Neural progenitor cell (in vitro differentiated cells): ENCODE data around the gene DNAJC15. TPM values are rescaled to one million over a fixed set of nuclear protein-coding genes. Genes with fewer than 3 reads are reported as not detected.

Experiments
- DNase-seq: peaks from one replicate; pipeline ENCODE4 v3.0.0-alpha.2; 2016; ENCODE audit warnings: low spot score
- H2AFZ ChIP-seq: fragments of 200-600 bp; sonication (generic); replicated peaks from 2 replicates; pipeline ENCODE4 v1.6.1; 2016; ENCODE audit warnings: antibody characterized with exemption
- H3F3A ChIP-seq: fragments of 200-600 bp; sonication (generic); 2 replicates; pipeline ENCODE4 v1.6.1; 2016; ENCODE audit warnings: antibody characterized with exemption, low read depth
- H3K27ac ChIP-seq: fragments of 200-600 bp; sonication (generic); 2 replicates; pipeline ENCODE4 v1.5.1; 2016; ENCODE audit warnings: mild to moderate bottlenecking
- H3K27me3 ChIP-seq: fragments of 200-600 bp; sonication (generic); 2 replicates; pipeline ENCODE4 v1.6.1; 2016; ENCODE audit warnings: mild to moderate bottlenecking, moderate library complexity
- H3K36me3 ChIP-seq: fragments of 200-600 bp; sonication (generic); 2 replicates; pipeline ENCODE4 v1.5.1; 2016
- H3K4me1 ChIP-seq: fragments of 200-600 bp; sonication (generic); 2 replicates; pipeline ENCODE4 v1.6.1; 2016; ENCODE audit warnings: mixed run types
- H3K4me2 ChIP-seq: fragments of 200-600 bp; sonication (generic); 2 replicates; pipeline ENCODE4 v1.6.1; 2016
- H3K4me3 ChIP-seq: fragments of 200-600 bp; sonication (generic); 2 replicates; pipeline ENCODE4 v1.5.1; 2016
- H3K79me2 ChIP-seq: fragments of 200-600 bp; sonication (generic); 2 replicates; pipeline ENCODE4 v1.6.1; 2016; ENCODE audit warnings: low read depth
- H3K9ac ChIP-seq: fragments of 200-600 bp; sonication (generic); 2 replicates; pipeline ENCODE4 v1.6.1; 2016
- H3K9me3 ChIP-seq: fragments of 200-600 bp; sonication (generic); 2 replicates; pipeline ENCODE4 v1.5.1; 2016; ENCODE audit warnings: low read depth
- H4K20me1 ChIP-seq: fragments of 200-600 bp; sonication (generic); 2 replicates; pipeline ENCODE4 v1.6.1; 2016; ENCODE audit warnings: low read depth
- H3K27ac Mint-ChIP-seq: 3 replicates; pipeline ENCODE4 v1.8.0; 2021; ENCODE audit warnings: mixed read lengths
- H3K27me3 Mint-ChIP-seq: 2 replicates; pipeline ENCODE4 v1.8.0; 2022; ENCODE audit warnings: low read depth, mild to moderate bottlenecking, inconsistent platforms, moderate library complexity, mixed read lengths; ENCODE audit not compliant: insufficient read depth
- H3K36me3 Mint-ChIP-seq: 3 replicates; pipeline ENCODE4 v1.8.0; 2021; ENCODE audit warnings: mixed read lengths
- H3K4me1 Mint-ChIP-seq: 3 replicates; pipeline ENCODE4 v1.8.0; 2021; ENCODE audit warnings: mixed read lengths
- H3K4me3 Mint-ChIP-seq: 3 replicates; pipeline ENCODE4 v1.8.0; 2021; ENCODE audit warnings: mild to moderate bottlenecking, moderate library complexity, mixed read lengths
- H3K9me3 Mint-ChIP-seq: 3 replicates; pipeline ENCODE4 v1.8.0; 2020; ENCODE audit warnings: mixed read lengths
- EZH2 ChIP-seq: fragments of 200-600 bp; sonication (generic); IDR thresholded peaks from 2 replicates; pipeline ENCODE4 v1.6.1; 2017; ENCODE audit warnings: antibody characterized with exemption, mild to moderate bottlenecking, moderate library complexity
- EZH2phosphoT487 ChIP-seq: fragments of 200-600 bp; sonication (generic); IDR thresholded peaks from 2 replicates; pipeline ENCODE4 v1.6.1; 2017; ENCODE audit warnings: antibody characterized with exemption
- total RNA-seq: library from RNA; depleted of rRNA; stranded (reverse); fragments of >200 nt; gene quantifications from 2 replicates; pipeline ENCODE4 v1.2.3, GENCODE V29; 2015; ENCODE audit warnings: low replicate concordance
- TF ChIP-seq, protein P1 (sequence below): fragments of 200-600 bp; sonication (generic); IDR thresholded peaks from 2 replicates; pipeline ENCODE4 v1.5.1; 2017; ENCODE audit warnings: antibody characterized with exemption, mild to moderate bottlenecking

The DNAJC15 gene
- total RNA-seq, 1 donor from 2014 or later: 3.2 TPM

DNA sequence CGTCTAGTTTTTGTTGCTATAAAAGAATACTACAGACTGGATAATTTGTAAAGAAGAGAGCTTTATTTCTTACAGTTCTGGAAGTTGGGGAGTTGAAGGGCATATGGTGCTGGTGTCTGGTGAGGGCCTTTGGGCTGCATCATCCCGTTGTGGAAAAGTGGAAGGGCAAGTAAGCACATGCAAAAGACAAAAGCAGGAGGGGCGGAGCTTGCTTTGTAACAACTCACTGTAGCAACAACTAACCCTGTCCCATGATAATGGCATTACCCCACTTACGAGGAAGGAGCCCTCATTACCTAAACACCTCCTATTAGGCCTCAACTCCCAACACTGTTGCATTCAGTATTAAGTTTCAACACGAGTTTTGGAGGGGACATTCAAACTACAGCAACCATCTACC is 7.2 kb upstream of the DNAJC15 start:
- DNase-seq: no peak

DNA sequence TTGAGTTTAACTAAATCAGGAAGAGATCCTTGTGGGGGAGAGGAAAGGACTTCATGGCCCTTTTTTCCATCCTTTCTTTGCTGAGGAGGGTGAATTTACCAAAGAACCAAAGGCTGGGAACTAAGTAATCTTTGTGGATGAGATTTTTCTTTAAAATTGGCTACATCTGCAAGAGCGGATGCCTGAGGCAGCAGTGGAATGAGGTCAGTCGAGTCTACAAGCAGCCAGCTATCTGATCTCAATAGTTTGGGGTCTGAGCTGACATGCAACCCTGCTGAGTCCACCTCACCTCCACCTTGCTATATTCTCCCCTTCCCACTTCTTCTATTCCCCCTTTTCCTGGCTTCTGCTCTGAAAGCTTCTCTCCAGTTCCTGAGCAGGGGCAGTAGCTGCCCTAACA is 3.6 kb upstream of the DNAJC15 start:
- Mint-ChIP-seq H3K4me1 (peaks cover 7% of the 10 kb centered on the region), H3K27ac (no peak overlapping the region), H3K9me3 (peaks cover 6% of the 10 kb centered on the region), H3K36me3 (peaks cover 6% of the 10 kb centered on the region), H3K27me3 (peaks cover 11% of the 10 kb centered on the region), H3K4me3 (no peak overlapping the region)
- Histone ChIP-seq H3K27ac (no peak overlapping the region), H2AFZ (peak overlapping the region; percentile 91), H3K9me3 (no peaks in the 10 kb centered on the region), H3K27me3 (no peaks in the 10 kb centered on the region), H3K9ac (no peak overlapping the region), H3K4me3 (no peak overlapping the region), H3K4me1 (peaks cover 12% of the 10 kb centered on the region), H3K36me3 (no peaks in the 10 kb centered on the region), H3K4me2 (no peak overlapping the region), H3F3A (no peaks in the 10 kb centered on the region), H4K20me1 (no peaks in the 10 kb centered on the region), H3K79me2 (no peaks in the 10 kb centered on the region)
- no peak for DNase-seq
- TF ChIP-seq EZH2phosphoT487 (no peak), EZH2 (no peak)
- TF ChIP-seq, protein P1, sequence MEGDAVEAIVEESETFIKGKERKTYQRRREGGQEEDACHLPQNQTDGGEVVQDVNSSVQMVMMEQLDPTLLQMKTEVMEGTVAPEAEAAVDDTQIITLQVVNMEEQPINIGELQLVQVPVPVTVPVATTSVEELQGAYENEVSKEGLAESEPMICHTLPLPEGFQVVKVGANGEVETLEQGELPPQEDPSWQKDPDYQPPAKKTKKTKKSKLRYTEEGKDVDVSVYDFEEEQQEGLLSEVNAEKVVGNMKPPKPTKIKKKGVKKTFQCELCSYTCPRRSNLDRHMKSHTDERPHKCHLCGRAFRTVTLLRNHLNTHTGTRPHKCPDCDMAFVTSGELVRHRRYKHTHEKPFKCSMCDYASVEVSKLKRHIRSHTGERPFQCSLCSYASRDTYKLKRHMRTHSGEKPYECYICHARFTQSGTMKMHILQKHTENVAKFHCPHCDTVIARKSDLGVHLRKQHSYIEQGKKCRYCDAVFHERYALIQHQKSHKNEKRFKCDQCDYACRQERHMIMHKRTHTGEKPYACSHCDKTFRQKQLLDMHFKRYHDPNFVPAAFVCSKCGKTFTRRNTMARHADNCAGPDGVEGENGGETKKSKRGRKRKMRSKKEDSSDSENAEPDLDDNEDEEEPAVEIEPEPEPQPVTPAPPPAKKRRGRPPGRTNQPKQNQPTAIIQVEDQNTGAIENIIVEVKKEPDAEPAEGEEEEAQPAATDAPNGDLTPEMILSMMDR: no peak

More for the DNA sequence above, 7.2 kb upstream of the DNAJC15 start:
- no peak overlapping the region for H3K27ac ChIP-seq
- no peaks in the 10 kb centered on the region for H3K9me3 Mint-ChIP-seq
- H3K27me3 Mint-ChIP-seq: no peaks in the 10 kb centered on the region
- H3K4me3 ChIP-seq: no peak overlapping the region
- no peak overlapping the region for H3K4me3 Mint-ChIP-seq
- H4K20me1 ChIP-seq: no peaks in the 10 kb centered on the region
- TF ChIP-seq, protein P1: no peak
- no peak for TF ChIP-seq EZH2
- no peak for TF ChIP-seq EZH2phosphoT487
- H2AFZ ChIP-seq: no peak overlapping the region
- H3K4me1 Mint-ChIP-seq: no peaks in the 10 kb centered on the region
- H3K9me3 ChIP-seq: no peaks in the 10 kb centered on the region
- no peaks in the 10 kb centered on the region for H3K79me2 ChIP-seq
- no peaks in the 10 kb centered on the region for H3F3A ChIP-seq
- H3K36me3 ChIP-seq: no peaks in the 10 kb centered on the region
- H3K27me3 ChIP-seq: no peaks in the 10 kb centered on the region
- no peak overlapping the region for H3K27ac Mint-ChIP-seq
- no peak overlapping the region for H3K9ac ChIP-seq
- no peak overlapping the region for H3K4me2 ChIP-seq
- no peaks in the 10 kb centered on the region for H3K36me3 Mint-ChIP-seq
- peaks cover 12% of the 10 kb centered on the region for H3K4me1 ChIP-seq

DNA sequence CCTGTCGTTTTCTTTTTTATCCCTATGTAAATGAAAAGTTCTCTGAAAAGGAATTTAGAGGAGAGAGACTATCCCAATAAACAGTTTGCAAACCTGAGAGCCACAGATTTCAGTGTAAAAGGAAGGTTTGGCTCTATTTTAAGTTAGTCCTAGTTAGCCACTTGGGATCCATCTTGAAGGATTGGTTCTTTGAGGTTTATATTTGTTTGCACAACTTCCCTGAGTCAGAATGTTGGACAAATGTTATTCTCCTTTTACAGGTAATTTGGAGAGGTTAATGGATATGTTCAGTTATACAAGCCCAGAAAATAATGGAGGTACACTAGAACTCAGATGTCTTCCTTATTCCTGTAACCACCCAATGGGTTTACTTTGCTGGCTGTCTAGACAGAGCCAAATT is 2.6 kb upstream of the DNAJC15 start:
- H3K79me2 ChIP-seq: no peaks in the 10 kb centered on the region
- no peak overlapping the region for H3K27ac Mint-ChIP-seq
- peaks cover 7% of the 10 kb centered on the region for H3K4me1 Mint-ChIP-seq
- H4K20me1 ChIP-seq: no peaks in the 10 kb centered on the region
- no peak overlapping the region for H3K4me3 ChIP-seq
- H3K27me3 ChIP-seq: no peaks in the 10 kb centered on the region
- H3K9ac ChIP-seq: no peak overlapping the region
- no peak overlapping the region for H3K4me2 ChIP-seq
- H3K36me3 ChIP-seq: no peaks in the 10 kb centered on the region
- H3K27ac ChIP-seq: no peak overlapping the region
- H3K36me3 Mint-ChIP-seq: peaks cover 6% of the 10 kb centered on the region
- no peaks in the 10 kb centered on the region for H3K9me3 ChIP-seq
- H2AFZ ChIP-seq: peak overlapping the region; percentile 6
- H3K4me1 ChIP-seq: peaks cover 12% of the 10 kb centered on the region
- H3F3A ChIP-seq: no peaks in the 10 kb centered on the region
- no peak for DNase-seq
- no peak for TF ChIP-seq EZH2
- TF ChIP-seq EZH2phosphoT487: no peak
- H3K4me3 Mint-ChIP-seq: no peak overlapping the region
- H3K9me3 Mint-ChIP-seq: peaks cover 6% of the 10 kb centered on the region
- H3K27me3 Mint-ChIP-seq: peaks cover 11% of the 10 kb centered on the region

DNA sequence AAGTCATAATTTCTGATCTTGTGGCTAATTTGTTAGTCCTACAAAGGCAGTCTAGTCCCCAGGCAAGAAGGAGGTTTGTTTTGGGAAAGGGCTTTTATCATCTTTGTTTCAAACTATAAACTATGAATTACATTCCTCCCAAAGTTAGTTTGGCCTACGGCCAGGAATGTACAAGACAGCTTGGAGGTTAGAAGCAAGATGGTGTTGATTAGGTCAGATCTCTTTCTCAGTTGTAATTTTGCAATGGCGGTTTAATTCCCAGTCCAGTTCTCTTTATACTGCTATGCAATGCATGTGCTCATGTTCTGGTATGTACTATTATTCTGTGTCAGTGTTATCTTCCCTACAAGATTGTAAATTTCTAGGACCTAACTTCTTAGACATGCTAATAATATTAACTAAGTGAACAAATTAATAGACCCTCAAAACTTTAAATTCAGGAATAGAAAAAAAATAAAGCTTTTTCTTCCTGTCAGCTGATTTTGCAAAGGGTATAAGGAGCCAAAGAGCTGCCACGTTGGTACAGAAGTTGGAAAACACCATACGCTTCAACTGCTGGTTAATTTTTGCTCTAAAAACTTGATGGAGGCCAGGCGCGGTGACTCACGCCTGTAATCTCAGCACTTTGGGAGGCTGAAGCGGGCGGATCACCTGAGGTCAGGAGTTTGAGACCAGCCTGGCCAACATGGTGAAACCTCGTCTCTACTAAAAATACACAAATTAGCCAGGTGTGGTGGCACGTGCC is 1.3 kb upstream of the DNAJC15 start:
- no peak overlapping the region for H3K9ac ChIP-seq
- Mint-ChIP-seq H3K36me3 (peaks cover 6% of the 10 kb centered on the region), H3K4me1 (peaks cover 7% of the 10 kb centered on the region), H3K27ac (no peak overlapping the region), H3K27me3 (peaks cover 11% of the 10 kb centered on the region), H3K9me3 (peaks cover 6% of the 10 kb centered on the region), H3K4me3 (no peak overlapping the region)
- no peaks in the 10 kb centered on the region for H3K9me3 ChIP-seq
- no peaks in the 10 kb centered on the region for H3F3A ChIP-seq
- H4K20me1 ChIP-seq: no peaks in the 10 kb centered on the region
- H3K27me3 ChIP-seq: no peaks in the 10 kb centered on the region
- no peaks in the 10 kb centered on the region for H3K36me3 ChIP-seq
- H3K4me1 ChIP-seq: peaks cover 12% of the 10 kb centered on the region
- no peak overlapping the region for H3K27ac ChIP-seq
- H3K79me2 ChIP-seq: no peaks in the 10 kb centered on the region
- H2AFZ ChIP-seq: no peak overlapping the region
- TF ChIP-seq, protein P1: no peak
- TF ChIP-seq EZH2phosphoT487 (no peak), EZH2 (no peak)
- H3K4me2 ChIP-seq: no peak overlapping the region
- no peak overlapping the region for H3K4me3 ChIP-seq
- no peak for DNase-seq
